Measurements from ENCODE around the gene ANAPC13. TPM values are rescaled to one million over a fixed set of nuclear protein-coding genes. Genes with fewer than 3 reads are reported as not detected.

The ANAPC13 gene
- total RNA-seq, 4 donors from 2014 or later = 32.5 to 78.9 (median 49.4) TPM

GRCh38 chr3:134457376-134458074 lies 28.3 kb downstream of the ANAPC13 start:
- H3K4me1 ChIP-seq = peaks cover 10 to 28% (median 17%) of the 10 kb centered on the region in 4 donors
- no peaks in the 10 kb centered on the region for H3K9me3 ChIP-seq
- H3K27me3 ChIP-seq = no peaks in the 10 kb centered on the region
- no peak overlapping the region for H3K4me3 ChIP-seq
- WGBS = 78% methylated on average over 9 of the region's 9 CpGs
- H3K27ac ChIP-seq (replicated peaks in 1 of 4) = peak overlapping the region in 1 of 4 donors; percentile 32
- intact Hi-C loops (cut with DNase I) = no loop called here
- no peak for DNase-seq (ENCODE audit: extremely low spot score)
- no peaks in the 10 kb centered on the region for H3K36me3 ChIP-seq
- TF ChIP-seq POLR2AphosphoS5 (IDR thresholded peaks at IDR 0.05) (no peak), POLR2A (IDR thresholded peaks at IDR 0.05; ENCODE audit: low read depth) (no peak), EP300 (IDR thresholded peaks at IDR 0.05) (no peak), CTCF (IDR thresholded peaks at IDR 0.05) (no peak)

GRCh38 chr3:134453631-134454030 lies 32.2 kb downstream of the ANAPC13 start:
- DNase-seq (ENCODE audit: extremely low spot score) = peak; percentile 75
- Histone ChIP-seq H3K36me3 (no peaks in the 10 kb centered on the region), H3K4me1 (peaks cover 0 to 18% (median 4%) of the 10 kb centered on the region in 4 donors), H3K27me3 (no peaks in the 10 kb centered on the region), H3K4me3 (no peak overlapping the region), H3K9me3 (no peaks in the 10 kb centered on the region), H3K27ac (replicated peaks in 1 of 4) (no peak overlapping the region)
- 63% methylated on average over 6 of the region's 6 CpGs for WGBS
- intact Hi-C loops (cut with DNase I) = no loop called here
- TF ChIP-seq POLR2A (IDR thresholded peaks at IDR 0.05; ENCODE audit: low read depth) (no peak), CTCF (IDR thresholded peaks at IDR 0.05) (peak in 1 of 3 experiments; percentile 2)

- Histone ChIP-seq H3K27ac (replicated peaks in 1 of 4) (no peak overlapping the region), H3K9me3 (peaks cover 0 to 7% (median 0%) of the 10 kb centered on the region in 4 donors), H3K36me3 (no peaks in the 10 kb centered on the region), H3K4me3 (no peak overlapping the region), H3K4me1 (peaks cover 10 to 24% (median 17%) of the 10 kb centered on the region in 4 donors), H3K27me3 (no peaks in the 10 kb centered on the region)
- WGBS = 76% methylated on average over 3 of the region's 3 CpGs
- DNase-seq (ENCODE audit: extremely low spot score) = no peak
- intact Hi-C loops (cut with DNase I) = loop anchor here (5.0 kb wide), 1 partner anchor 48 kb away; no protein-coding TSS in a partner anchor
- TF ChIP-seq POLR2A (IDR thresholded peaks at IDR 0.05; ENCODE audit: low read depth) = no peak
- TF ChIP-seq POLR2AphosphoS5 (IDR thresholded peaks at IDR 0.05) = no peak
- no peak for TF ChIP-seq CTCF (IDR thresholded peaks at IDR 0.05)
- TF ChIP-seq EP300 (IDR thresholded peaks at IDR 0.05) = no peak
Measured at GRCh38 chr3:134449951-134450350, 35.8 kb downstream of the ANAPC13 start.

GRCh38 chr3:134449277-134449676 lies 36.5 kb downstream of the ANAPC13 start:
- WGBS = 77% methylated on average over 2 of the region's 2 CpGs
- Histone ChIP-seq H3K4me1 (peaks cover 10 to 24% (median 17%) of the 10 kb centered on the region in 4 donors), H3K4me3 (no peak overlapping the region), H3K27me3 (no peaks in the 10 kb centered on the region), H3K27ac (replicated peaks in 1 of 4) (no peak overlapping the region), H3K36me3 (no peaks in the 10 kb centered on the region), H3K9me3 (peaks cover 0 to 8% (median 0%) of the 10 kb centered on the region in 4 donors)
- intact Hi-C loops (cut with DNase I) = loop anchor here (5.0 kb wide), 1 partner anchor 47 kb away; no protein-coding TSS in a partner anchor
- no peak for TF ChIP-seq POLR2AphosphoS5 (IDR thresholded peaks at IDR 0.05)
- peak in 2 of 3 experiments; percentile 20 to 47 for TF ChIP-seq CTCF (IDR thresholded peaks at IDR 0.05)
- TF ChIP-seq POLR2A (IDR thresholded peaks at IDR 0.05; ENCODE audit: low read depth) = no peak
- no peak for TF ChIP-seq EP300 (IDR thresholded peaks at IDR 0.05)
- DNase-seq (ENCODE audit: extremely low spot score) = peak; percentile 79

Measured in esophagus muscularis mucosa (tissue), 4 donors.